Nephron progenitor cell (in vitro differentiated cells): ENCODE results near the gene SCNN1A.

Source experiments
- DNase-seq: peaks from one replicate; pipeline ENCODE4 v3.0.0; 2021
- H3K27ac Mint-ChIP-seq: 2 replicates; pipeline ENCODE4 v1.8.0; 2021; ENCODE audit warnings: mild to moderate bottlenecking, moderate library complexity, mixed read lengths
- H3K27me3 Mint-ChIP-seq: 2 replicates; pipeline ENCODE4 v1.8.0; 2021; ENCODE audit warnings: mild to moderate bottlenecking, low read depth, mixed read lengths; ENCODE audit not compliant: poor library complexity
- H3K36me3 Mint-ChIP-seq: 2 replicates; pipeline ENCODE4 v1.8.0; 2021; ENCODE audit warnings: low read depth, mixed read lengths
- H3K4me1 Mint-ChIP-seq: 2 replicates; pipeline ENCODE4 v1.8.0; 2021; ENCODE audit warnings: mixed read lengths
- H3K4me3 Mint-ChIP-seq: 2 replicates; pipeline ENCODE4 v1.8.0; 2021; ENCODE audit warnings: mild to moderate bottlenecking, moderate library complexity, mixed read lengths
- H3K9me3 Mint-ChIP-seq: 2 replicates; pipeline ENCODE4 v1.8.0; 2021; ENCODE audit warnings: mild to moderate bottlenecking, moderate library complexity, mixed read lengths
- CTCF ChIP-seq: fragments of 200-600 bp; sonication (generic); IDR thresholded peaks from 2 replicates; pipeline ENCODE4 v1.5.0; 2021; ENCODE audit warnings: antibody characterized with exemption

SCNN1A gene

GRCh38 chr12:6321905-6322304 lies 53.5 kb downstream of the SCNN1A start:
- no peak for TF ChIP-seq CTCF
- DNase-seq, result no peak
- H3K27me3 Mint-ChIP-seq, result peaks cover 32% of the 10 kb centered on the region
- no peak overlapping the region for H3K4me3 Mint-ChIP-seq
- peaks cover 70% of the 10 kb centered on the region for H3K4me1 Mint-ChIP-seq
- no peak overlapping the region for H3K27ac Mint-ChIP-seq
- H3K9me3 Mint-ChIP-seq, result no peaks in the 10 kb centered on the region
- no peaks in the 10 kb centered on the region for H3K36me3 Mint-ChIP-seq

- no peaks in the 10 kb centered on the region for H3K9me3 Mint-ChIP-seq
- peaks cover 73% of the 10 kb centered on the region for H3K4me1 Mint-ChIP-seq
- TF ChIP-seq CTCF, result no peak
- peak overlapping the region; percentile 31 for H3K27ac Mint-ChIP-seq
- no peak overlapping the region for H3K4me3 Mint-ChIP-seq
- H3K36me3 Mint-ChIP-seq, result no peaks in the 10 kb centered on the region
- no peak for DNase-seq
- peaks cover 32% of the 10 kb centered on the region for H3K27me3 Mint-ChIP-seq
Observed at GRCh38 chr12:6319446-6319845, 55.9 kb downstream of the SCNN1A start.

- H3K4me1 Mint-ChIP-seq, result peaks cover 64% of the 10 kb centered on the region
- no peak for TF ChIP-seq CTCF
- peaks cover 27% of the 10 kb centered on the region for H3K27me3 Mint-ChIP-seq
- DNase-seq, result no peak
- H3K27ac Mint-ChIP-seq, result no peak overlapping the region
- H3K36me3 Mint-ChIP-seq, result no peaks in the 10 kb centered on the region
- H3K9me3 Mint-ChIP-seq, result no peaks in the 10 kb centered on the region
- no peak overlapping the region for H3K4me3 Mint-ChIP-seq
Observed at GRCh38 chr12:6318440-6318879, 56.9 kb downstream of the SCNN1A start.

GRCh38 chr12:6317693-6318439 lies 57.5 kb downstream of the SCNN1A start:
- TF ChIP-seq CTCF, result no peak
- Mint-ChIP-seq H3K4me1 (peaks cover 62% of the 10 kb centered on the region), H3K9me3 (no peaks in the 10 kb centered on the region), H3K4me3 (no peak overlapping the region), H3K36me3 (no peaks in the 10 kb centered on the region), H3K27ac (no peak overlapping the region), H3K27me3 (peaks cover 24% of the 10 kb centered on the region)
- no peak for DNase-seq

GRCh38 chr12:6316921-6317692 lies 58.3 kb downstream of the SCNN1A start:
- H3K27ac Mint-ChIP-seq, result no peak overlapping the region
- no peak for DNase-seq
- no peaks in the 10 kb centered on the region for H3K36me3 Mint-ChIP-seq

More at GRCh38 chr12:6316921-6317692, 58.3 kb downstream of the SCNN1A start:
- peaks cover 21% of the 10 kb centered on the region for H3K27me3 Mint-ChIP-seq
- no peaks in the 10 kb centered on the region for H3K9me3 Mint-ChIP-seq
- no peak for TF ChIP-seq CTCF
- H3K4me1 Mint-ChIP-seq, result peaks cover 62% of the 10 kb centered on the region
- H3K4me3 Mint-ChIP-seq, result no peak overlapping the region
